CD4-positive, alpha-beta T cell treated with Interleukin-4 for 4 hours (primary cell): ENCODE data around the gene SPDYE18.
"Not testable (repeated sequence)": the region's sequence is repeated elsewhere in the genome, so short reads cannot be mapped to it uniquely, and the experiment has no call there.

Source experiments
- DNase-seq: peaks from one replicate; pipeline ENCODE4 v3.0.0-alpha.2; 2020

Gene SPDYE18

GRCh38 chr7:77005461-77006057 is 56.8 kb downstream of the SPDYE18 start:
- DNase-seq = not testable (repeated sequence)

- DNase-seq = not testable (repeated sequence)
Measured at GRCh38 chr7:77004151-77004550, 58.2 kb downstream of the SPDYE18 start.

GRCh38 chr7:77003241-77003640 is 59.1 kb downstream of the SPDYE18 start:
- DNase-seq = not testable (repeated sequence)

- DNase-seq = not testable (repeated sequence)
Measured at GRCh38 chr7:77002678-77003233, 59.6 kb downstream of the SPDYE18 start.

GRCh38 chr7:77002104-77002503 is 60.3 kb downstream of the SPDYE18 start:
- DNase-seq = not testable (repeated sequence)
